Testis (tissue), 3 donors: Measurements from ENCODE around the gene IQSEC1. TPM values are rescaled to one million over a fixed set of nuclear protein-coding genes. Genes with fewer than 3 reads are reported as not detected.
A peak's percentile ranks its signal among the peaks of the same experiment; 100 is the strongest.

Experiments used
- DNase-seq: peaks from one replicate; pipeline ENCODE4 v3.0.0-alpha.2; 2019
- H3K27ac ChIP-seq, 2 donors: fragments of 200-600 bp; sonication (generic); one replicate each; pipeline ENCODE4 v1.5.1; 2019
- H3K27me3 ChIP-seq: fragments of 200-600 bp; sonication (generic); one replicate; pipeline ENCODE4 v1.5.1; 2019
- H3K36me3 ChIP-seq: fragments of 200-600 bp; sonication (generic); one replicate; pipeline ENCODE4 v1.5.1; 2017; ENCODE audit warnings: low read depth; ENCODE audit errors: missing control alignments
- H3K4me1 ChIP-seq: fragments of 200-600 bp; sonication (generic); one replicate; pipeline ENCODE4 v1.5.1; 2019
- H3K4me3 ChIP-seq, 2 donors: fragments of 200-600 bp; sonication (generic); one replicate each; pipeline ENCODE4 v1.5.1; 2017 to 2019
- H3K9me3 ChIP-seq: fragments of 200-600 bp; sonication (generic); one replicate; pipeline ENCODE4 v1.5.1; 2017
- CTCF ChIP-seq, 3 experiments: fragments of 450-650 bp in 2 of 3; fragments of 200-600 bp in 1 of 3; sonication (generic) in 1 of 3; IDR thresholded peaks; one replicate each; pipeline ENCODE4 v1.5.1; 2016 to 2019; ENCODE audit warnings: antibody characterized with exemption in 3 of 3, mild to moderate bottlenecking in 2 of 3, moderate library complexity in 1 of 3
- POLR2A ChIP-seq: fragments of 450-650 bp; IDR thresholded peaks from one replicate; pipeline ENCODE4 v1.6.1; 2017; ENCODE audit warnings: antibody characterized with exemption, mild to moderate bottlenecking, moderate library complexity
- WGBS, 2 donors: methylation state at CpG; one replicate each; pipeline ENCODE4 v1.1.5; 2018; 5-methylcytosine and 5-hydroxymethylcytosine counted together
- intact Hi-C: fragments of 100-400 bp; cut with DNase I; formaldehyde crosslinking; loops from one replicate; pipeline ENCODE4 v1.15.1; 2023; ENCODE audit warnings: low total_unique reads
- polyA plus RNA-seq: library from polyadenylated mRNA; stranded (reverse); fragments of 350-450 nt; fragmentation: Illumina TruSeq; extraction: RNeasy Lipid Tissue Mini Kit (QIAGEN cat#74804); gene quantifications from one replicate; pipeline ENCODE4 v1.2.3, GENCODE V29; 2014; ENCODE audit warnings: low read depth, low replicate concordance; ENCODE audit not compliant: insufficient read depth
- total RNA-seq, 2 donors: library from RNA; depleted of rRNA; stranded (reverse); fragments of >200 nt; gene quantifications; one replicate each; pipeline ENCODE4 v1.2.3, GENCODE V29; 2016

Gene IQSEC1
- total and polyA plus RNA-seq, 3 donors from 2014 or later = 32.9 to 89.4 (median 74.3) TPM

GRCh38 chr3:13054341-13055285 is 18.6 kb downstream of the IQSEC1 start:
- TF ChIP-seq POLR2A (no peak), CTCF (IDR thresholded peaks at IDR 0.05) (no peak)
- no peak overlapping the region for H3K27ac ChIP-seq
- WGBS, 2 donors = 92 to 93% methylated on average over 8 to 26 of the region's 31 CpGs
- peaks cover 12% of the 10 kb centered on the region for H3K4me1 ChIP-seq
- intact Hi-C loops = no loop called here
- no peak overlapping the region for H3K4me3 ChIP-seq
- no peak for DNase-seq
- H3K27me3 ChIP-seq = no peaks in the 10 kb centered on the region
- H3K36me3 ChIP-seq = no peaks in the 10 kb centered on the region
- no peaks in the 10 kb centered on the region for H3K9me3 ChIP-seq

GRCh38 chr3:13053893-13054292 is 19.3 kb downstream of the IQSEC1 start:
- Histone ChIP-seq H3K27ac (peak overlapping the region in 1 of 2 donors; percentile 19), H3K4me1 (peaks cover 12% of the 10 kb centered on the region), H3K36me3 (no peaks in the 10 kb centered on the region), H3K9me3 (no peaks in the 10 kb centered on the region), H3K4me3 (no peak overlapping the region), H3K27me3 (no peaks in the 10 kb centered on the region)
- intact Hi-C loops = no loop called here
- TF ChIP-seq CTCF (IDR thresholded peaks at IDR 0.05) = no peak
- no peak for TF ChIP-seq POLR2A
- no peak for DNase-seq
- WGBS, 2 donors = 79 to 91% methylated on average over 11 to 12 of the region's 12 CpGs

- Histone ChIP-seq H3K27me3 (no peaks in the 10 kb centered on the region), H3K4me1 (peaks cover 12% of the 10 kb centered on the region)
- 36 to 49% methylated on average over 8 of the region's 8 CpGs for WGBS, 2 donors
Observed at GRCh38 chr3:13053420-13053819, 19.8 kb downstream of the IQSEC1 start.

GRCh38 chr3:13052191-13052820 is 20.9 kb downstream of the IQSEC1 start:
- Histone ChIP-seq H3K27me3 (no peaks in the 10 kb centered on the region), H3K9me3 (no peaks in the 10 kb centered on the region), H3K36me3 (no peaks in the 10 kb centered on the region), H3K4me1 (peaks cover 12% of the 10 kb centered on the region), H3K4me3 (no peak overlapping the region), H3K27ac (no peak overlapping the region)
- intact Hi-C loops = no loop called here
- DNase-seq = no peak
- TF ChIP-seq POLR2A = no peak
- no peak for TF ChIP-seq CTCF (IDR thresholded peaks at IDR 0.05)
- 94% methylated on average over 16 of the region's 16 CpGs for WGBS, 2 donors

More at GRCh38 chr3:13053420-13053819, 19.8 kb downstream of the IQSEC1 start:
- Histone ChIP-seq H3K36me3 (no peaks in the 10 kb centered on the region), H3K9me3 (no peaks in the 10 kb centered on the region), H3K27ac (peak overlapping the region in 1 of 2 donors; percentile 19), H3K4me3 (no peak overlapping the region)
- intact Hi-C loops = no loop called here
- no peak for DNase-seq
- TF ChIP-seq POLR2A = no peak

- DNase-seq = no peak
- no peak overlapping the region for H3K27ac ChIP-seq
- no peaks in the 10 kb centered on the region for H3K9me3 ChIP-seq
- peaks cover 12% of the 10 kb centered on the region for H3K4me1 ChIP-seq
- 90 to 92% methylated on average over 6 of the region's 6 CpGs for WGBS, 2 donors
- no peaks in the 10 kb centered on the region for H3K36me3 ChIP-seq
- no peak overlapping the region for H3K4me3 ChIP-seq
- intact Hi-C loops = no loop called here
- no peak for TF ChIP-seq CTCF (IDR thresholded peaks at IDR 0.05)
- no peaks in the 10 kb centered on the region for H3K27me3 ChIP-seq
Observed at GRCh38 chr3:13051581-13051980, 21.6 kb downstream of the IQSEC1 start.
